Mesendoderm (in vitro differentiated cells): Measurements from ENCODE around the gene C19orf67.

Source experiments
- DNase-seq: peaks from one replicate; pipeline ENCODE4 v3.0.0; 2013
- H2AK5ac ChIP-seq: 2 replicates; pipeline ENCODE4 v1.6.1; 2013; ENCODE audit warnings: low read length, inconsistent platforms
- H2BK120ac ChIP-seq: 2 replicates; pipeline ENCODE4 v1.6.1; 2013; ENCODE audit warnings: low read depth, mild to moderate bottlenecking, low read length, moderate library complexity, mixed read lengths
- H2BK15ac ChIP-seq: replicated peaks from 2 replicates; pipeline ENCODE4 v1.6.1; 2013; ENCODE audit warnings: low read depth, mild to moderate bottlenecking, moderate library complexity
- H2BK5ac ChIP-seq: 2 replicates; pipeline ENCODE4 v1.6.1; 2013; ENCODE audit warnings: low read length, inconsistent platforms
- H3K18ac ChIP-seq: 2 replicates; pipeline ENCODE4 v1.6.1; 2013; ENCODE audit warnings: mild to moderate bottlenecking, low read length, mixed read lengths
- H3K23ac ChIP-seq: one replicate; pipeline ENCODE4 v1.6.1; 2013; ENCODE audit warnings: low read length
- H3K27ac ChIP-seq: 2 replicates; pipeline ENCODE4 v1.5.1; 2013; ENCODE audit warnings: low read depth, mild to moderate bottlenecking, inconsistent platforms, low read length, moderate library complexity
- H3K27me3 ChIP-seq: 2 replicates; pipeline ENCODE4 v1.6.1; 2013; ENCODE audit warnings: low read length, control low read depth, mild to moderate bottlenecking, inconsistent platforms; ENCODE audit not compliant: insufficient read depth, poor library complexity
- H3K36me3 ChIP-seq: 2 replicates; pipeline ENCODE4 v1.6.1; 2013; ENCODE audit warnings: low read length, inconsistent platforms; ENCODE audit not compliant: control insufficient read depth, insufficient read depth
- H3K4ac ChIP-seq: one replicate; pipeline ENCODE4 v1.6.1; 2013; ENCODE audit warnings: low read depth, mild to moderate bottlenecking, low read length, moderate library complexity
- H3K4me1 ChIP-seq: 2 replicates; pipeline ENCODE4 v1.6.1; 2013; ENCODE audit warnings: low read depth, low read length, inconsistent platforms; ENCODE audit not compliant: control insufficient read depth
- H3K4me2 ChIP-seq: 2 replicates; pipeline ENCODE4 v1.6.1; 2013; ENCODE audit warnings: low read length
- H3K4me3 ChIP-seq: 2 replicates; pipeline ENCODE4 v1.5.1; 2013; ENCODE audit warnings: mild to moderate bottlenecking, low read length
- H3K56ac ChIP-seq: one replicate; pipeline ENCODE4 v1.6.1; 2013; ENCODE audit warnings: low read length
- H3K79me1 ChIP-seq: 2 replicates; pipeline ENCODE4 v1.6.1; 2013; ENCODE audit warnings: low read length, inconsistent platforms
- H3K79me2 ChIP-seq: 2 replicates; pipeline ENCODE4 v1.6.1; 2013; ENCODE audit warnings: mild to moderate bottlenecking, low read length; ENCODE audit not compliant: control insufficient read depth, insufficient read depth
- H3K9ac ChIP-seq: 2 replicates; pipeline ENCODE4 v1.6.1; 2013; ENCODE audit warnings: low read length, inconsistent platforms
- H4K5ac ChIP-seq: one replicate; pipeline ENCODE4 v1.6.1; 2013; ENCODE audit warnings: low read length
- H4K8ac ChIP-seq: one replicate; pipeline ENCODE4 v1.6.1; 2013; ENCODE audit warnings: low read depth, mild to moderate bottlenecking, control low read depth, low read length, moderate library complexity
- WGBS: extraction: QIAGEN DNeasy Blood & Tissue Kit; methylation state at CpG from one replicate; pipeline ENCODE4 v1.1.7; 2013; ENCODE audit warnings: low lambda C conversion rate, missing lambda C conversion rate; ENCODE audit not compliant: insufficient coverage; ENCODE audit errors: extremely low coverage; 5-methylcytosine and 5-hydroxymethylcytosine counted together

C19orf67 gene

DNA sequence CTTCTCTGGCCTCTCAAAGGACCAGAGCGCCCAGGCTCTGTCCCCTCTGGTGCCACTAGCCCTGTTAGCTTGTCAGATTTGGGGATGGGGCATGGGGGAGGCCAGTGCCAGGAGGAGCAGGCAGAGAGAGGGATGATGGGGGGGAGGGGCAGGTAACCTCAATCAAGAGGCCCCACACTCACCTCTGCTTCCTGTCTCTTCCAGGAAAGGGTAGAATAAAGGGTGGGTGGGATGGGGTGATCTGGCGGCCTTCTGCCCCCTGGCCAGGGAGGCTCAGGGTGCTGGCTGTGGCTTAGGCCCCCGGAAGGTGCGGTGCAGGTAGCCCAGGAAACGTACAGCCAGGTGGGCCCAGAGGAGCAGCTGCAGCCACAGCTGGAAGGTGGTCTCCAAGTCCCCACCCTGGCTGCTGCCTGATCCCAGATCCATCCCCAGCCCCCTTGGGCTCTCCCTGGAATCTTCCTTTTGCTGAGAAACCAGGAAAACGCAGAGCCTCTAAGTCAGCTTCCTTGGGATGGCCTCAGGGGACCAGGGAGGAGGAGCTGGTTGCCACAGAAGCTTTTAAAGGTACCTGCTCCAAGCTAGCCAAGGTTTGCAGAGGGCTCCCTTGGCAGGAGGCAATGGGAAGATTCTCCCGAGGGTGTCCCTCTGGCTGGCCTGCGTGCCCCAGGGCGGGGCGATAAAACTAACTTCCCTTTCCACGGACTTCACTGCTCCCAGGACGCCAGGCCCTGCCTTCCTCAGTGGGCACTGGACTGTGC, 26.6 kb upstream of the C19orf67 start:
- Histone ChIP-seq H3K27ac (no peak overlapping the region), H3K4me3 (no peak overlapping the region), H3K9ac (peak overlapping the region; percentile 24), H3K27me3 (no peaks in the 10 kb centered on the region), H3K79me1 (peaks cover 4% of the 10 kb centered on the region), H3K36me3 (no peaks in the 10 kb centered on the region), H2BK15ac (no peak overlapping the region), H3K4me2 (no peak overlapping the region), H3K4me1 (peaks cover 9% of the 10 kb centered on the region), H3K79me2 (no peaks in the 10 kb centered on the region), H3K4ac (no peak overlapping the region), H3K56ac (peak overlapping the region; percentile 58), H2BK5ac (peak overlapping the region; percentile 23), H3K18ac (no peak overlapping the region), H2BK120ac (no peak overlapping the region), H2AK5ac (no peak overlapping the region), H3K23ac (no peak overlapping the region), H4K8ac (no peak overlapping the region), H4K5ac (no peak overlapping the region)
- no CpG with 5 or more reads among the region's 12 CpGs for WGBS
- DNase-seq = no peak

DNA sequence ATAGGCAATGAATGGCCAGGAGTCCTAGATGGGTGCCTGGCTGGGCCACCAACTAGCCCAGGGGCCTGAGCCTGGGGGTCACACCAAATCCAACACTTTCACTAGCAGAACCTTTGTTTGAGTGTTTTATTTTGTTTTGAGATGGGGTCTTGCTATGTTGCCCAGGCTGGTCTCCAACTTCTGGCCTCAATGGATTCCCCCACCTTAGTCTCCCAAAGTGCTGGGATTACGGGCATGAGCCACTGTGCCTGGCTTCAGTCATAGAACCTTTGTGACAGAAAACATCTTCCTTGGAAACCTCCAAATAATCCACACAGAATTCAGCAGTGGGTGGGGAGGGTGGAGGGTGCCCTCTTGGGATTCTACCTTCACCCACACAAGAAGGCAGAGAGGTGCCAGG, 25.9 kb upstream of the C19orf67 start:
- no peak overlapping the region for H2AK5ac ChIP-seq
- H2BK15ac ChIP-seq = no peak overlapping the region
- H3K27ac ChIP-seq = no peak overlapping the region
- WGBS = no CpG with 5 or more reads among the region's 1 CpG
- H3K4me2 ChIP-seq = no peak overlapping the region
- DNase-seq = no peak
- no peaks in the 10 kb centered on the region for H3K79me2 ChIP-seq
- H3K4ac ChIP-seq = no peak overlapping the region
- no peak overlapping the region for H3K9ac ChIP-seq
- no peak overlapping the region for H4K5ac ChIP-seq
- H3K4me1 ChIP-seq = peaks cover 7% of the 10 kb centered on the region
- H4K8ac ChIP-seq = no peak overlapping the region
- no peak overlapping the region for H3K56ac ChIP-seq
- no peaks in the 10 kb centered on the region for H3K36me3 ChIP-seq
- no peaks in the 10 kb centered on the region for H3K27me3 ChIP-seq
- no peak overlapping the region for H2BK5ac ChIP-seq
- peaks cover 2% of the 10 kb centered on the region for H3K79me1 ChIP-seq
- no peak overlapping the region for H3K18ac ChIP-seq
- H2BK120ac ChIP-seq = no peak overlapping the region
- no peak overlapping the region for H3K23ac ChIP-seq
- H3K4me3 ChIP-seq = no peak overlapping the region

GRCh38 chr19:14110650-14111049, 25.1 kb upstream of the C19orf67 start:
- H3K9ac ChIP-seq = no peak overlapping the region
- WGBS = no CpG with 5 or more reads among the region's 2 CpGs
- H3K27ac ChIP-seq = no peak overlapping the region
- no peak overlapping the region for H4K5ac ChIP-seq
- DNase-seq = no peak
- H3K4me3 ChIP-seq = no peak overlapping the region
- H2AK5ac ChIP-seq = no peak overlapping the region
- no peak overlapping the region for H4K8ac ChIP-seq
- peaks cover 7% of the 10 kb centered on the region for H3K4me1 ChIP-seq
- H3K79me1 ChIP-seq = peaks cover 2% of the 10 kb centered on the region
- H3K56ac ChIP-seq = no peak overlapping the region
- H3K79me2 ChIP-seq = no peaks in the 10 kb centered on the region
- H2BK120ac ChIP-seq = no peak overlapping the region
- H2BK5ac ChIP-seq = no peak overlapping the region
- no peak overlapping the region for H3K18ac ChIP-seq
- H2BK15ac ChIP-seq = no peak overlapping the region
- no peak overlapping the region for H3K4ac ChIP-seq
- H3K23ac ChIP-seq = no peak overlapping the region
- H3K36me3 ChIP-seq = no peaks in the 10 kb centered on the region
- no peak overlapping the region for H3K4me2 ChIP-seq
- H3K27me3 ChIP-seq = no peaks in the 10 kb centered on the region

DNA sequence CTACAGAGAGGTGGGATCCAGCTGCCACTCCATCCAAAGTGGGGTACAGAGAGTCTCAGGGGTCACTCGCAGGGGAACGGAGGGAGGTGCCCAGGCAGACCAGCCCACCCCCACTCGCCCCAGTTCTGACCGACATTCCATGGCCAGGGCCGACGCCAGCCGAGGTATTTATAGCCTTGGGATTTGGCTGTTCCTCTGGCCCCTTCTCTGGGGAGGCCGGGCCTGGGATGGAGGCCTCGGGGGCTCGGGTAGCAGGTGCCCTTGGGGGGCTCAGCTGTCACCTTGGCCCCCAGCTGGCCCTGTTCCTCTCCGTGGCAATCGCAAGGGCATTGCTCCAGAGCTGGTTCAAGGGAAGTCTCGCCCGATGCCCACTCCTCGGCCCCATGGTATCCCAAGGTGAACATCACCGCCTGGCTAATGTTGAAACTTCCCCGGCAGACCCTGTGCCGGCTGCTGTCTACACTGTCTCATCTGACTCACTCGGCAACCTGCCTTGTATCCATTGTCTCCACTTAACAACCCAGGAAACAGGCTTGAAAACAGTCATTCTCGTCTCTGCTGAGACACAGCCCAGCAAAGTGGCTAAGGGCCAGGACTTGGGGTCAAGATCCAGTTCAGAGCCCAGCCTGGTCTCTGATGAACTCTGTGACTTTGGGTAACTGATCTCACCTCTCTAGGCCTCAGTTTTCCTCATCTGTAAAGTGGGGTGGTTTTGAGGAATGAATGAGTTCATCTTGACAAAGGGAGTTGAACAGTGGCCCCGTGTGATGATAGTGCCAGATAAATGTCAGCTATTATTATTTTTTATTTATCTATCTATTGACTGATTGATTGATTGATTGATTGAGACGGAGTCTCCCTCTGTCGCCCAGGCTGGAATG, 22.2 kb upstream of the C19orf67 start:
- no peaks in the 10 kb centered on the region for H3K79me2 ChIP-seq
- H3K9ac ChIP-seq = no peak overlapping the region
- no peaks in the 10 kb centered on the region for H3K79me1 ChIP-seq
- no peaks in the 10 kb centered on the region for H3K27me3 ChIP-seq
- H3K4me2 ChIP-seq = no peak overlapping the region
- H3K23ac ChIP-seq = no peak overlapping the region
- H3K56ac ChIP-seq = no peak overlapping the region
- no peaks in the 10 kb centered on the region for H3K36me3 ChIP-seq
- H4K8ac ChIP-seq = no peak overlapping the region
- DNase-seq = peak; percentile 34
- no peak overlapping the region for H3K4me3 ChIP-seq
- no peak overlapping the region for H3K4ac ChIP-seq
- H2BK120ac ChIP-seq = no peak overlapping the region
- WGBS = no CpG with 5 or more reads among the region's 23 CpGs
- H2BK15ac ChIP-seq = no peak overlapping the region
- no peak overlapping the region for H3K27ac ChIP-seq
- H2BK5ac ChIP-seq = no peak overlapping the region
- H3K4me1 ChIP-seq = peaks cover 3% of the 10 kb centered on the region
- H2AK5ac ChIP-seq = no peak overlapping the region
- no peak overlapping the region for H4K5ac ChIP-seq
- H3K18ac ChIP-seq = no peak overlapping the region

GRCh38 chr19:14106840-14107239, 21.3 kb upstream of the C19orf67 start:
- H3K18ac ChIP-seq = no peak overlapping the region
- H3K27ac ChIP-seq = no peak overlapping the region
- peaks cover under 1% of the 10 kb centered on the region for H3K4me1 ChIP-seq
- H3K27me3 ChIP-seq = no peaks in the 10 kb centered on the region
- H4K5ac ChIP-seq = no peak overlapping the region
- no peak overlapping the region for H3K4me2 ChIP-seq
- H4K8ac ChIP-seq = no peak overlapping the region
- no CpG with 5 or more reads among the region's 16 CpGs for WGBS
- no peak overlapping the region for H2BK15ac ChIP-seq
- H3K36me3 ChIP-seq = no peaks in the 10 kb centered on the region
- no peak overlapping the region for H2BK5ac ChIP-seq
- no peak overlapping the region for H3K23ac ChIP-seq
- no peak overlapping the region for H3K9ac ChIP-seq
- no peaks in the 10 kb centered on the region for H3K79me2 ChIP-seq
- H2AK5ac ChIP-seq = no peak overlapping the region
- no peak overlapping the region for H3K4ac ChIP-seq
- no peaks in the 10 kb centered on the region for H3K79me1 ChIP-seq
- no peak overlapping the region for H3K4me3 ChIP-seq
- no peak for DNase-seq
- no peak overlapping the region for H2BK120ac ChIP-seq
- no peak overlapping the region for H3K56ac ChIP-seq
